Activated naive CD4-positive, alpha-beta T cell treated with anti-CD3 and anti-CD28 coated beads, Interleukin-2, amount 50 U/mL, for 16 hours (primary cell): ENCODE data around the gene TBC1D5.
"Not testable (repeated sequence)": the region's sequence is repeated elsewhere in the genome, so short reads cannot be mapped to it uniquely, and the experiment has no call there.

Experiments used
- DNase-seq: peaks from one replicate; pipeline ENCODE4 v3.0.0-alpha.2; 2020

TBC1D5 gene

DNA sequence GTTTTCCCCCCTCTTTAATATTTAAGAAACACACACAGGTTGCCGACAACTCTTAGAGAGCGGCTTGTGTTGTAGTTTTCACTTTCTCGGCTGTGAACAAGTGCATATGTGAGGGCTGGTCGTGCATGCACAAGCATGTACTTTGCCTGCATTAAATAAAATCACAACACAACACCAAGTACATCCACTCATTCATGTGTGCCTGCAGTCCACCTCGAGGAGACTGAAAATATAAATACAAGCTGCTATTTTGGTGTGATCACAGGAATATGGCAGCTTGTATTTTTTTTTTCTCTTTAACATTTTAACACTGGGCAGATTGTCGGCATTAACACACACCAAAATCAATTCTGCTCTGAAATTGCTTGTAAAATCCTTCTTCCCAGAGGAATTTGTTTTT is 346.4 kb downstream of the TBC1D5 start:
- DNase-seq, result no peak

DNA sequence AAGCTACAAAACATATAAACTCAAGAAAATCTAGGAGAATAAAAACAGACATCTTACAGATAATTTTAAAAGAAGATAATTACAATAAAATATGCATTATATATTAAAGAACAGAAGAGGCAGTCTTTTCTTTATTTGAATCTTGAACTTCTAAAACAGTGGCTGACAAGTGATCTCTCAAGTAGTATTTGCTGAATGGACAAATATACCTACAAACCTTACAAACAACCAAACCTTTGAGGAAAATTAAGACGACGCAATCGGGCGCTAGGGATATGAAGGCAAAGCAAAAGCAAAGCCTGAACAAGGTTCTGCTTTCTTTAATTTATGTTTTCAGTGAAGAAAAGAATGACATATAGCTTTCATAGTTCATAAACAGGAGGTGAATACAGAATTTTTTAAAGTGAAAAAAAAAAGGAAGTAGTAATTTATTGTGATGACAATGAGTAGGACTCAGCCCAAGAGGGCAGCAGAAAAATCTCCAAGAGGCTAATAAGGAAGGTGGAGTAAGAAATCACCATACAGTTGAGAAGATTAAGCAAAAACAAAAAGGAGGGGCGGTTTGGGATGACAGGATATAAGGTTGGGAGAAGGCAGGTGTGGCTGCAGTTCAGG is 347.8 kb downstream of the TBC1D5 start:
- DNase-seq, result no peak

DNA sequence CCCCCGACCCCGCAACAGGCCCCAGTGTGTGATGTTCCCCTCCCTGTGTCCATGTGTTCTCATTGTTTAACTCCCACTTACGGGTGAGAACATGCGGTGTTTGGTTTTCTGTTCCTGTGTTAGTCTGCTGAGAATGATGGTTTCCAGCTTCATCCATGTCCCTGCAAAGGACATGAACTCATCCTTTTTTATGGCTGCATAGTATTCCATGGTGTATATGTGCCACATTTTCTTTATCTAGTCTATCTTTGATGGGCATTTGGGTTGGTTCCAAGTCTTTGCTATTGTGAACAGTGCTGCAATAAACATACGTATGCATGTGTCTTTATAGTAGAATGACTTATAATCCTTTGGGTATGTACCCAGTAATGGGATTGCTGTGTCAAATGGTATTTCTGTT is 349.9 kb downstream of the TBC1D5 start:
- not testable (repeated sequence) for DNase-seq

DNA sequence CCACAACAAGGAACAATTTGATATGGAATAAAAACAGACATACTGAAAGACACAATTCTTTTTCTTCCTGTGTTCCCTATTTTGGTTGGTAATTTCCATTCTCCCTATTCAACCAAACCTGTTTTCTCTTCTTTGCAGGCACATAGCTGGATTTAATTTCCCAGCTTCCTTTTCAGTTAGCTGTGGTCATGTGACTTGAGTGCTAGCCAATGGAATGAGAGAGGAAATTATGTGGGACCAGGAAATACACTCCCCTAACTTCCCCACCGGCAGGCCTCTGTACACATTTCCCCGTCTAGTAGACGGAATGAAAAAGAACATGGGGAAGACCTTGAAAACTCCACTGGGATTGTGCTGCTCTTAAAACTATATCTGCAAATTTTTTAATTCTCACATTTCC is 351.6 kb downstream of the TBC1D5 start:
- DNase-seq, result no peak

DNA sequence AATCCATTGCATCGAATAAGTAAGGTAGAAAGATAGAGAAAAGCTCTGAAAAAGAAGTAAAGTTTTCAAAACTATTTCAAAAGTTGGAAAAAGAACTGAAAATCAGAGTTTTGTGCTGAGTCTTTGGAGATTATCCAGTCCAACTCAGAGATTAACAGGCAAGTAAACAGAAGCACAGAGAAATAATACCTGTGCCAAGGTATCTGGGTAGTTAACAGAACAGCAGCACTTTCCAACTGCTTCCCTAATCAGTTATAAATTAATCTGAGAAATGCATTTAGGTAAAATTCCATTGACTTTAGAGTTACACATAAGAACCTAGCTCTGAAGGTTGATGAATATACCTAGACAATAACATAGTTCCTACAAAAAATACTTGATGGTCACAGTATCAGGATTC is 355.3 kb downstream of the TBC1D5 start:
- DNase-seq, result no peak

DNA sequence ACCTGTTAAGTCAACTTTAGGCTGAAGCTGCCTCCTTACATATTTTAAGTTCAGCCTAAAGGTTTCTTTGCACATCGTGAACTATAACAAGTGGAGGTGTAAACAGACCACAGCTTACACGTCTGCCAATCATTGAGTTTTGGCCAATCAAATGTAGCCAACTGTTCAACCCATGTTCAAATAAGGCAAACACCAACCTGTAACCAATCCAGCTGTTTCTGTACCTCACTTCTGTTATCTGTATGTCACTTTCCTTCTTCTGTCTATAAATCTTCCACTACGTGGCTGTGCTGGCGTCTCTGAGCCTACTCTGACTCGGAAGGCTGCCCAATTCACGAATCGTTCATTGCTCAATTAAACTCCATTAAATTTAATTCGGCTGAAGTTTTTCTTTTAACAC is 356.0 kb downstream of the TBC1D5 start:
- no peak for DNase-seq

DNA sequence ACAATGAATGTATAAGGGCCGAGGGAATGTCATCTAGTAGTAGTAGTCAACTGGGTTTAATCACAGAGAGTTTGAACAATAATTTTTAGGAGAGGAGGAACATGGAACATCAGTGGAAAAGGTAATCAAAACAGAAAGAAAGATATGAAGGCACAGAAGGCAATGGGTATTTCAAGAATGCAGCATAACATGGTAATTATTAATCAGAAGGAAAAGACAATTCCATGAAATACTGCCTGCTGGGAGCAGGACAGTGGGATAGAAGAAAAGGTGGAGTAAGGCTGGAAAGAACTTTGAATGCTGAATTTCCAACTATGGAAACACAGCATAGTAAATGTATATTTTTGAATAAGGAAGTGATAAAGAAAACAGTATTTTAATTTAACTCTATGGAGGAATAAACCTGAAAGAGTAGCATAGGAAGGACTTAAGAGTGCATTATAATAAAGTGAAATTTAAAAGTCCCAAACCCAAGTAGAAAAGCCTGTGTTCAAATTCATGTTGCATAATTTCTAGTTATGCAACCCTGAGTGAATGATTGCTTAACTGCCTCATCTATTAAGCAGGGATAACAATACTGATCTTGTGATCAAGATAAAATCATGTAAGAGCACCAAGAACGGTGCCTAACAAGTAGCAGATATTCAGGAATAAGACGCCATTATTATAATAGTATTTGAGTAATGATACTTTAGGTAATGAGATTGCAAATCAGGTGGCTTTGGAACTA is 357.7 kb downstream of the TBC1D5 start:
- DNase-seq, result no peak

DNA sequence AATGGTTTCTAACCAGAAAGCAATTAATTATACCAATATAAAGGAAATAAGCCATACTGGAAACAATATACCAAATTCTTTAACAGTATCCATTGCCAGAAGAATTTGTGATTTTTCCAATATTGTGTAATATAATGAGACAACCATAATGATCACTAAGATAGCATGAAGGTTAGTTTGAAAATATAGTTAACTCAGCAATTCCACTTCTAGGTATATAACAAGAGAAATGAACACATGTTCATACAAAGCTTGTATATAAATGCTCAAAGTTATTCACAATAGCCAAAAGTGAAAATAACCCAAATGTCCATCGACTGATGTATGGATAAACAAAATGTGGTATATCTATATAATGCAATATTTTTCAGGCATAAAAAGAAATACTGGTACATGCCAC is 369.1 kb downstream of the TBC1D5 start:
- no peak for DNase-seq

DNA sequence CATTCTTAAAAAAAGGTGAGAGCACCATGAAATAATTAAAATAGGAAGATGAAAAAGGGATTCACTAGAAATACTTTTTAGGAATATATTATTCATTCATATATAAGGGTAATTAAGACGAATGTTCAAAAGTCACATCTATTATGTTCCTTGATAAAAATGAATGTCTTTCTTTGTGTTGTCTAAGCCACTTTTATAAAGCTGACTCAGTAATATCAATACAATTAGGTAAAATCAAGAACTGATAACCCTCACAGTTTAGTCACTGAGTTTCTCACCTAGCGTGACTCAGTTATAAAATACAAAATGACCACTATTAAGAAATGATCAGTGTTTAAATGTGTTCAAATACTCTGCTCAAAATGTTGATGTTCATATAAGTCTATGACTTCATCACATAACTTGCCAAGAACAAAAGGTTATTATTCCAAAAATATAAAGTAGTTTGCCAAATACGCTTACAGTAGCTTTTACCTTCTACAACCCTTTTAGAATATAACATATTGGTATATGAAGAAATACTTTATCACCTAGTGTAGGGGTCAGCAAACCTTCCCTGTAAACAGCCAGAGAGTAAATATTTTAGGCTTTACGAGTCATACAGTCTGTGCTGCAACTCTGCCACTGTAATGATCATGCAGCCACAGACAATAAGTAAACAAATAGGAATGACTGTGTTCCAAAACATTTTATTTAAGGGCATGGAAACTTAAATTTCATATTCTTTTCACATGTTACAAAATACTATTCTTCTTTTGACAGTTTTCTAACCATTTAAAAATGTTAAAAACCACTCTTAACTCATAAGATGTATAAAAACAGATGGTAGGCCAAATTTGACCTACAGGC is 369.8 kb downstream of the TBC1D5 start:
- DNase-seq, result no peak

DNA sequence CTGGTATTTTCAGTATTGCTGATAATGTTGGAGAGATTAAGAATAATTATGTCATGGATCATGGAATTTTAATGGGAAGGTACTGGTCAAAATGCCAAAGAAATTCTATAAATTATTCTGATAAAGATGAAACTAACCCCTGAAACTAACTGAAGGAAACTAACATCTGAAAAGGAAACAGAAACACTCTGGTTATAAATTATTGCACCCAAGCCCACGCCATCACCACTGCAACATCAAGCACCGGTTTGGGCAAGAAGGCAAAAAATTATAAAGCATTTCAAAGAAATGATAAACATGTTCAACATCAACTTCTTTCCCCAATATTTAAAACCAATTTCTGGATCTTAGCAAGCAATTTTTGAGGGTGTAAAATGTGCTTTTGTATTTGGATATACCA is 372.5 kb downstream of the TBC1D5 start:
- no peak for DNase-seq

DNA sequence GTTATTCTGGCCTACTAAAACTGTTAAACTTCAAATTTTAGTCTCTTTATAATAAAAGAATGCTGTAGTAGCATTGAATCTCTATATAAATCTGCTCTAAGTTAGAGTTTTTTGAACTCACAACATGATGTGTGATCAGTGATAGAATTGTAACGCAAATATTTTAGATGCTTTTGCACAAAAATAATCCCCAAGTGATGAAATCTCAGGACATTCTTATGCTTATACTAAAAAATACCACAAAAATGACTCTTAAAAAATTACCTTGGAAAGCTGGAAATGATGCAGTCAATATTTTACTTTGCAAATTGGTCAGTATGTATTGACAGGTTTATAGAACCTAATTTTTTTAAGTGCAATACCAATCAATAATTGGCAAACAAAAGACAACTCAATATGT is 375.3 kb downstream of the TBC1D5 start:
- no peak for DNase-seq

DNA sequence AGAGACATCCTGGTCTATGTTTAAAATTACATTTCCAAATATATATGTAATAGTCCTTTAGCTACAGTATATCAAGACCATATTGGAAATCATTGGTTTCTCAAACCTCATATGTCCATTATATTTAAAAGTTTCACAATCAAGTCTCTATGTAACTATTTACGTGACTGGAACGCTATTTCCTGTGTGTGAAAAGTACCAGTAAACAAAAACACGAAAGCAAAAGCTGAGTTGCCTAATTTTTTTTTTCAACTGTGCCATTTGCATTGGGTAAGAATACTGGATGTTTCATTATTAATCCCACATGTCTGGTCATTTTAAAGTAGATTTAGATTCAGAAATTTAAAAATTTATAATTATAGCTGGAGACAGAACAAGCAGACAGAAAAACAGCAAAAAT is 381.4 kb downstream of the TBC1D5 start:
- no peak for DNase-seq

DNA sequence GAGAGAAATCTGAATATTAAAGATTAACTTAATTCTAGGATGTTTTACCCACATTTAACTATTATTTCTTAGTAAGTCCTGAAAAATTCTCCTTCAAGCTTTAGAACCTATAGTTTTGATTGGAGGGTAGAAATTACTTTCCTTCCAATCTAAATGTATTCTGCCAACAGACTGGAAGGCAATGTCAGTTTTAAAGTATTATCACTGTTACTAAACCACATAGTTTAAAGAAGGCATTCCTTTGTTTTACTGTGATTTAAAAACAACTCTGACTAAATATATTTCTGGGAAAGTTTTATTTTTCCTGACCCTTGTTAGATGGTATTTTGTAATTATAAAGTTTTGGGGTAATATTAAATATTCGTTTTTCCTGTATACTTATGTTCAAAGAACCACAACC is 382.5 kb downstream of the TBC1D5 start:
- no peak for DNase-seq

DNA sequence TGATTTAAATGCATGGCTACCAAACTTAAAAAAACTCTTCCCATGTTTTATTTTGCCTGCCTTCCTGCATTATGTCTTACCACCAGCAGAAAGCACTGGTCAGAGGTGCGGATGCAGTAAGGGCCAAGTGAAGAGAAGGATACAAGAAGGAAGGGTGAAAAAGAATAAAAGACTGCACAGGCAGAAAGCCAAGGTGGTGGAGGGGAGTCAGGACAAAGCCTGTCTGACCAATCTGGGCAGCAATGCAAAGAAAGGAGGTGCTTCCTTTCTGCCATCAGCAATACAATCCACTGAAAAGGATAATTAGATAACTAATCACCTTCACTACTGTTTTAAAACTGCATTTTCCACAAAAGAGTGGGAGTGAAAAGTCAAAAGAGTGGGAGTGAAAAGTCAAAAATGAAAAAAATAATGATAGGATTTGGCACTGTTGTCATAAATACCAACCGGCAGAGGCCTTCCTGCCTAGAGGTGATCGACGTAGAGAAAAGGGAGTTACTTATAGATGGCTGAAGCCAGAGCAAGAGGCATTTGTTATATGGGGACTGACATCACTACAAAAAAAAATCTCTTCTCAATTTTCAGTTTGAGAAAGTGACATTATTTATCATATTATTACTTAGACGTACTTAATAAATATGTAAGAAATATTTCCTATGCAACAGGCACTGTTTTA is 385.3 kb downstream of the TBC1D5 start:
- DNase-seq, result no peak

DNA sequence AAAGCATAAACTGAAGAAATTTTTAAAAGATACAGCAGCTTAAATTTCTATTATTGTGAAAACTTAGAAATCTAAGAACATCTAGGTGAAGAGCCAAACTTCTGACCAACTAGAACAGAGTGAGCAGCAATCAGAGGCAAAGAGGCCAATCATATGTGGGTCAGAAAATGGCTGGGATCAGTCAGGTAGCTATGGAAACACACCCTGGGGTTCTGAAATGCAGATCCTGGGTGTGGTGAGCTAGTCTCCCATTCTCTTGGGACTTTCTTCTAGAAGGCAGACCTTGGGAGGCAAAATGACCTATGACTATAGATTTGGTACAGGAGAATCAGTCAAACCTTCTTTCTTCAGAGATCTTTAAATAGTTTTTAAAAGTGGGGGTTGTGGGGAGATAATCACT is 385.8 kb downstream of the TBC1D5 start:
- DNase-seq, result no peak

DNA sequence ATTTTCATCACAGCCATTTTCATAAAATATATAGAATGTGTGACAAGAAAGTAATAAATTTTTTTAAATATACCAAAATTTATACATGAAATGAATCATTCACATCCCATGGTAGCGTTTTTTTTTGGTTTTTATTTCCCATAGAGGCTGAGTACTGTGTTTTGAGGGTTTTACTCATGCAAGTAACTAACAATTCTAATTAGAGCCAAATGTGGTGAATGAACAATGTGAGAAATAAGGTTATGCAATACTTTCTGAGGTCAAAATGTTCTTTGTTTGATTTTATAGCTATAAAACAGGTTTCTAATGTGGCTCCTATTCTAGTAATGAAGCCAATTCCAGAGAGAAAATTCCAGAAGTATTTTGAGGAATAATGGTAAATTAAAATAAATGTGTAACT is 386.8 kb downstream of the TBC1D5 start:
- DNase-seq, result no peak

DNA sequence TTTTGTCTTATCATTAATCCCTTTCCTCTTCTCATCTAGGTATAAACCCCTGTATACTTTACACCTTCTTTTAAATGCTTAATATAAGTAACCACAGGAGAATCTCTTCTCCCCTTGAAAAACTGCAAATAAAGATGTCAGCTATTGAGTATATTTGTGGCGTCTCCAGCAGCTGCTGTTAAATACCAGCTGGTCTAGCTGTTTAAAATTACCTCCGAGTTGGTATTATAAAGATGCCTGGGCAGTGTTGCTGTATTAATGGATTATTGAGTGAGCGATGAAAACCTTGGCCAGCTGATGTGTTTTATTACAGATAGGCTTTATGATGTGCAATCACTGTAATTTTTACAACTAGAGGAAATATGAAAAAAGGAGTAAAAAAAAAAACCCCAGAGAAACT is 388.1 kb downstream of the TBC1D5 start:
- no peak for DNase-seq

DNA sequence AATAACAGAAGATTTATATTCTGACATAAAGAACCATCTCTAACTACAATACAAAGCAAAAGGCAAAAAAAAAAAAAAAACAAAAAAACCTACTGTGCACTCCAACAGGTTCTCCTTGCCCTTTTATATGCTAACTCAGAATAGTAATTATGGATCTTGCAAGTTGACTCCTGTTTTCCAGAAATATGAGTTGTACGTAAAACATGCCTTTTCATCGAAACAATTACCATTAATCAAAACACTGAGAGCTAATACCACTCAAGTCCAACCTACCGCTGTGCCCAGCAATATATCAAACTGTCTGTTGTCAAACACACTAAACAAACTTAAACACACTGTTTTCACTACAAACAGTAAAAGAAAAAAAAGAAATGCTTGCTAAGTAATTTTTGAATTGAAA is 389.8 kb downstream of the TBC1D5 start:
- DNase-seq, result no peak

DNA sequence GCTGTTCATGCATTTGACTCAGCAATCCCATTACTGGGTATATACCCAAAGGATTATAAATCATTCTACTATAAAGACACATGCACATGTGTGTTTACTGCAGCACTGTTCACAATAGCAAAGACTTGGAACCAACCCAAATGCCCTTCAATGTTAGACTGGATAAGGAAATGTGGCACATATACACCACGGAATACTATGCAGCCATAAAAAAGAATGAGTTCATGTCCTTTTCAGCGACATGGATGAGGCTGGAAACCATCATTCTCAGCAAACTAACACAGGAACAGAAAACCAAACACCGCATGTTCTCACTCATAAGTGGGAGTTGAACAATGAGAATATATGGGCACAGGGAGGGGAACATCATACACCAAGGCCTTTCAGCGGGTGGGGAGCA is 391.2 kb downstream of the TBC1D5 start:
- not testable (repeated sequence) for DNase-seq

DNA sequence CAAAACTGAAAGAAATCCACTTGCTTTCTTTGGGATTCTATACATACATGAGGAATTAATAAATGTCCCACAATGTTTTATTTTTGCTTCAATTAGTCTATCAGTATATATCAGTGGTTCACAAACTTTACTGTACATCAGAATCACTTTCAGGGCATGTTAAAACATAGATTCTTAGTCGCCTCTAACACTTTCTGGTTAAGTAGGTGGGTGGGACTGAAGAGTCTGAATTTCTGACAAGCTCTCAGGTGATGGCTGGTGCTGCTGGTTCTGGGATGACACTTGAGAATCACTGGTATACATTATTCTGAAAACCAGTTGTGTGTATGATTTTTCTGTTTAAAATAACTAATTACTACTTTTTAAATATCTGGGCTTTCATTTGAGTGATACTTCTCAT is 393.3 kb downstream of the TBC1D5 start:
- no peak for DNase-seq

DNA sequence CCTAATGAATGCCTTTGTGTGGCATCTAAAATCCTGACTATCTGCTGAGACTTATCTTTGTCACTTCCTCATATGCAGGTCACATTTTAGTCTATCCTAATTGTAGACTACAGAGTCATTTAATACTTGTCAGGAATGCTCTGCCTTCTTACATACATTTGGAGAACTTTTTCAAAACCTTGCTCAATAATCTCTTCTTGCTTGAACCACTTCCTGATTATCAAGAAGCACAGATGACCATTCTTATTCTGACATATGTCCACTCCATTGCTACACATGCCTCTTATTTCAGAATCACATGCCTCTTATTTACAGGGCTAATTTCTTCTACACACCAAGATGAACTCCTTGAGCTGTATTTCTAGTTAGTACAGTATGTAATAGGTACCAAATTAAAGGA is 400.3 kb downstream of the TBC1D5 start:
- no peak for DNase-seq

DNA sequence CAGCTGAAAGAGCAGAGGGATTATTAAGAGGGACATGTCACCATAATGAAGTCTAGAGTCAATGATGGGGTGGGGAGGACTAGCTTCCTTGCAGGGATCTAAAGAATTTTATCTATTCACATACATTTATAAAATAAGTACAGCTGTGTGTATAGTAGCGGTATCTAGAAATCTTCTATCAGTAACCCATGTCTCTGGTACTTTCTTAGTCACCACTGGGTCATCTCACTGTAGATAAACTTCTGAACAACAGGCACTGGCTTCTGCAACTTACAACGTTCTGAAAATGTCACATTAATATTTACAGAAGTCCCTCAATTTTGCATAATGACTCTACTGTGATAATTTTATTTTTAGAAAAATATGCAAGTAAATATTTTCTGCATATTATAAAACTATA is 401.7 kb downstream of the TBC1D5 start:
- no peak for DNase-seq

DNA sequence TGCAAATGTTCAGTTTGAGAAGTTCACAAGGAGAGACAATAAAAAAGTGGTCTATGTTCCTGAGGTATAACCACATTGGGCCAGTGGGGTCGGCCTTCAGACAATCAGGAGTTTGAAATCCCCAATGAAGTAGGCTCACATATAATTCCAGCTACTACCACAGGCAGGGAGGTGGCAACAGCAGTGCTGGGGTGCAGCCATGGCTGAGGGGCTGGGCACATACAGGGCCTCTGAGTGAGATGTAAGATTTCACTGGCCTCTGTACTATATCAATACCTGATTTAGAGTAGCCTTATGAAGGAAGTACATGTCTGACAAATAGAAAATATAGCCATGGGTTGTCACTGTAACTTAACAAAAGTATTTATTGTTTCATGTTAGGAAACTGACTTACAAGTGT is 402.2 kb downstream of the TBC1D5 start:
- no peak for DNase-seq

DNA sequence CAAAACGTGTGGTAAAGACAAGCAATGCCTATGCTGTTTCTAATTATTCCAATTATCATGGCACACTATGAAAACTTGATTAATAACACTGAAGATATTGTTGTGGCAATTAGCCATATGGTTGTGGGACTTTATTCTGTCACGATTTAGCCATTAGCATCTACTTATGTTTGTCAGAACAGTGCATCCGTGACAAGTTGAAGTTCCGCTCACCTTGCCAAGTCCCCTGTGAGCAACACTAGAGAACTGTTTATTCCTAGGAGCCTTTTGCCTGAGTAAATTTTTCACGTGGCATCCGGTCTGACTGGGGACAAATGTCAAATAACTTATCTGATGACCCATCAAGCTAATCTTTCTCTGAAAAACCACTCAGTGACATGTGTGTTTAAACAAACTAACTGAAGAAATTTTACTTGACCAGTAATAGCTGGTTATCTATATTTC is 403.3 kb downstream of the TBC1D5 start:
- DNase-seq, result no peak
